ENCODE results near the gene SLC39A12.

DNA sequence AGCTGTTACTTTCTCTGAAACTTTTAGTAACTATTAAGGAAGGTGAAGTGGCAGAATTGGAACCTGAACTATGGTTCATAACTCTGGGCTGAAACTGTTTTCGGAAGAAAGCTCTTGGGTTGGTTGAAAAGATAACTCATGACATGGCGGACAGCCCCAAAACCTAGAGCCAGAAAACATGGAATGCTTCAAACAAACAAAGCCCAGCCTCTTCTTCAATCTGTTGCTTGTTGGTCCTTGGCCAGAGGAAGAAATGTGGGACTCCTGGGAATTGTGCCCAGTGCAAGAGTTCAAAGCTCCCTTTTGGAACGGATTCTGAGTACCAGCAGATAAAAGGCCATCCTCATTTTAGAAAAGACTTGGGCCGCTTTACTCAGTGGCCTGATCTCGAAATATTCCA, 135.6 kb downstream of the SLC39A12 start:
- TF ChIP-seq EZH2phosphoT487 (IDR thresholded peaks at IDR 0.05; ENCODE audit: borderline replicate concordance): no peak
- TF ChIP-seq, protein P1, sequence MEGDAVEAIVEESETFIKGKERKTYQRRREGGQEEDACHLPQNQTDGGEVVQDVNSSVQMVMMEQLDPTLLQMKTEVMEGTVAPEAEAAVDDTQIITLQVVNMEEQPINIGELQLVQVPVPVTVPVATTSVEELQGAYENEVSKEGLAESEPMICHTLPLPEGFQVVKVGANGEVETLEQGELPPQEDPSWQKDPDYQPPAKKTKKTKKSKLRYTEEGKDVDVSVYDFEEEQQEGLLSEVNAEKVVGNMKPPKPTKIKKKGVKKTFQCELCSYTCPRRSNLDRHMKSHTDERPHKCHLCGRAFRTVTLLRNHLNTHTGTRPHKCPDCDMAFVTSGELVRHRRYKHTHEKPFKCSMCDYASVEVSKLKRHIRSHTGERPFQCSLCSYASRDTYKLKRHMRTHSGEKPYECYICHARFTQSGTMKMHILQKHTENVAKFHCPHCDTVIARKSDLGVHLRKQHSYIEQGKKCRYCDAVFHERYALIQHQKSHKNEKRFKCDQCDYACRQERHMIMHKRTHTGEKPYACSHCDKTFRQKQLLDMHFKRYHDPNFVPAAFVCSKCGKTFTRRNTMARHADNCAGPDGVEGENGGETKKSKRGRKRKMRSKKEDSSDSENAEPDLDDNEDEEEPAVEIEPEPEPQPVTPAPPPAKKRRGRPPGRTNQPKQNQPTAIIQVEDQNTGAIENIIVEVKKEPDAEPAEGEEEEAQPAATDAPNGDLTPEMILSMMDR (conservative IDR thresholded peaks at IDR 0.05; ENCODE audit: low read length): no peak
